SK-N-SH treated with all-trans-retinoic acid at 6 μM for 48 hours (cell line): ENCODE measurements around the gene SEMA4C.

Source experiments
- ARNTL ChIP-seq: fragments of 450-650 bp; formaldehyde crosslinking; IDR thresholded peaks from 2 replicates; pipeline ENCODE4 v1.5.0; 2020; ENCODE audit warnings: low read depth, mild to moderate bottlenecking, moderate library complexity, borderline replicate concordance
- BACH2 ChIP-seq: fragments of 250-450 bp; sonication (Bioruptor Pico); IDR thresholded peaks from 2 replicates; pipeline ENCODE4 v1.9.0; 2021; ENCODE audit warnings: mild to moderate bottlenecking, borderline replicate concordance
- ISL1 ChIP-seq: fragments of 250-450 bp; sonication (Bioruptor Pico); IDR thresholded peaks from 2 replicates; pipeline ENCODE4 v2.1.2; 2022; ENCODE audit warnings: mild to moderate bottlenecking, moderate library complexity
- OSR1 ChIP-seq: fragments of 250-450 bp; sonication (Bioruptor Pico); IDR thresholded peaks from 2 replicates; pipeline ENCODE4 v1.8.0; 2022; ENCODE audit warnings: moderate library complexity, mild to moderate bottlenecking, inconsistent platforms
- RARB ChIP-seq: fragments of 250-450 bp; sonication (Bioruptor Pico); IDR thresholded peaks from 2 replicates; pipeline ENCODE4 v1.8.0; 2021; ENCODE audit warnings: mild to moderate bottlenecking, moderate library complexity
- TCF4 ChIP-seq: fragments of 250-450 bp; sonication (Bioruptor Pico); IDR thresholded peaks from 2 replicates; pipeline ENCODE4 v1.8.0; 2021; ENCODE audit warnings: mild to moderate bottlenecking, moderate library complexity, borderline replicate concordance
- ZFP30 ChIP-seq: fragments of 450-650 bp; formaldehyde crosslinking; IDR thresholded peaks from 2 replicates; pipeline ENCODE4 v1.5.0; 2022; ENCODE audit warnings: mild to moderate bottlenecking, moderate library complexity
- ZNF70 ChIP-seq: fragments of 450-650 bp; formaldehyde crosslinking; IDR thresholded peaks from 2 replicates; pipeline ENCODE4 v1.5.0; 2020; ENCODE audit warnings: mild to moderate bottlenecking, moderate library complexity
- ZNF8 ChIP-seq: fragments of 450-650 bp; formaldehyde crosslinking; IDR thresholded peaks from 2 replicates; pipeline ENCODE4 v1.5.0; 2020; ENCODE audit warnings: mild to moderate bottlenecking, moderate library complexity
- TF ChIP-seq, protein P1 (sequence below): fragments of 250-450 bp; sonication (Bioruptor Pico); IDR thresholded peaks from 2 replicates; pipeline ENCODE4 v1.5.1; 2020; ENCODE audit warnings: low read depth, mild to moderate bottlenecking, moderate library complexity
- TF ChIP-seq, protein P2 (sequence below): fragments of 250-450 bp; sonication (Bioruptor Pico); IDR thresholded peaks from 2 replicates; pipeline ENCODE4 v1.5.1; 2021; ENCODE audit warnings: mild to moderate bottlenecking, moderate library complexity
- TF ChIP-seq, protein P3 (sequence below): fragments of 250-450 bp; sonication (Bioruptor Pico); IDR thresholded peaks from 2 replicates; pipeline ENCODE4 v1.8.0; 2020; ENCODE audit warnings: mild to moderate bottlenecking, moderate library complexity, borderline replicate concordance

GRCh38 chr2:96916156-96916630, 46.3 kb upstream of the SEMA4C start:
- TF ChIP-seq BACH2 (CRISPR knock-in tag) (no peak), ISL1 (no peak), RARB (CRISPR knock-in tag) (no peak), ZNF8 (CRISPR knock-in tag) (no peak), OSR1 (CRISPR knock-in tag) (no peak), ZFP30 (CRISPR knock-in tag) (no peak), TCF4 (CRISPR knock-in tag) (no peak), ZNF70 (CRISPR knock-in tag) (no peak), ARNTL (CRISPR knock-in tag) (no peak)
- TF ChIP-seq, protein P1, sequence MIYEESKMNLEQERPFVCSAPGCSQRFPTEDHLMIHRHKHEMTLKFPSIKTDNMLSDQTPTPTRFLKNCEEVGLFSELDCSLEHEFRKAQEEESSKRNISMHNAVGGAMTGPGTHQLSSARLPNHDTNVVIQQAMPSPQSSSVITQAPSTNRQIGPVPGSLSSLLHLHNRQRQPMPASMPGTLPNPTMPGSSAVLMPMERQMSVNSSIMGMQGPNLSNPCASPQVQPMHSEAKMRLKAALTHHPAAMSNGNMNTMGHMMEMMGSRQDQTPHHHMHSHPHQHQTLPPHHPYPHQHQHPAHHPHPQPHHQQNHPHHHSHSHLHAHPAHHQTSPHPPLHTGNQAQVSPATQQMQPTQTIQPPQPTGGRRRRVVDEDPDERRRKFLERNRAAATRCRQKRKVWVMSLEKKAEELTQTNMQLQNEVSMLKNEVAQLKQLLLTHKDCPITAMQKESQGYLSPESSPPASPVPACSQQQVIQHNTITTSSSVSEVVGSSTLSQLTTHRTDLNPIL = no peak
- TF ChIP-seq, protein P2, sequence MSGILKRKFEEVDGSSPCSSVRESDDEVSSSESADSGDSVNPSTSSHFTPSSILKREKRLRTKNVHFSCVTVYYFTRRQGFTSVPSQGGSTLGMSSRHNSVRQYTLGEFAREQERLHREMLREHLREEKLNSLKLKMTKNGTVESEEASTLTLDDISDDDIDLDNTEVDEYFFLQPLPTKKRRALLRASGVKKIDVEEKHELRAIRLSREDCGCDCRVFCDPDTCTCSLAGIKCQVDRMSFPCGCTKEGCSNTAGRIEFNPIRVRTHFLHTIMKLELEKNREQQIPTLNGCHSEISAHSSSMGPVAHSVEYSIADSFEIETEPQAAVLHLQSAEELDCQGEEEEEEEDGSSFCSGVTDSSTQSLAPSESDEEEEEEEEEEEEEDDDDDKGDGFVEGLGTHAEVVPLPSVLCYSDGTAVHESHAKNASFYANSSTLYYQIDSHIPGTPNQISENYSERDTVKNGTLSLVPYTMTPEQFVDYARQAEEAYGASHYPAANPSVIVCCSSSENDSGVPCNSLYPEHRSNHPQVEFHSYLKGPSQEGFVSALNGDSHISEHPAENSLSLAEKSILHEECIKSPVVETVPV (CRISPR knock-in tag) = no peak
- TF ChIP-seq, protein P3, sequence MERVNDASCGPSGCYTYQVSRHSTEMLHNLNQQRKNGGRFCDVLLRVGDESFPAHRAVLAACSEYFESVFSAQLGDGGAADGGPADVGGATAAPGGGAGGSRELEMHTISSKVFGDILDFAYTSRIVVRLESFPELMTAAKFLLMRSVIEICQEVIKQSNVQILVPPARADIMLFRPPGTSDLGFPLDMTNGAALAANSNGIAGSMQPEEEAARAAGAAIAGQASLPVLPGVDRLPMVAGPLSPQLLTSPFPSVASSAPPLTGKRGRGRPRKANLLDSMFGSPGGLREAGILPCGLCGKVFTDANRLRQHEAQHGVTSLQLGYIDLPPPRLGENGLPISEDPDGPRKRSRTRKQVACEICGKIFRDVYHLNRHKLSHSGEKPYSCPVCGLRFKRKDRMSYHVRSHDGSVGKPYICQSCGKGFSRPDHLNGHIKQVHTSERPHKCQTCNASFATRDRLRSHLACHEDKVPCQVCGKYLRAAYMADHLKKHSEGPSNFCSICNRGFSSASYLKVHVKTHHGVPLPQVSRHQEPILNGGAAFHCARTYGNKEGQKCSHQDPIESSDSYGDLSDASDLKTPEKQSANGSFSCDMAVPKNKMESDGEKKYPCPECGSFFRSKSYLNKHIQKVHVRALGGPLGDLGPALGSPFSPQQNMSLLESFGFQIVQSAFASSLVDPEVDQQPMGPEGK (CRISPR knock-in tag) = no peak
